ENCODE data around the gene PALD1.

- TF ChIP-seq CTCF (IDR thresholded peaks at IDR 0.05) (no peak), POLR2AphosphoS5 (IDR thresholded peaks at IDR 0.05) (no peak), EP300 (IDR thresholded peaks at IDR 0.05) (no peak)
Measured at GRCh38 chr10:70538731-70539338, 60.3 kb downstream of the PALD1 start.

Data from sigmoid colon (tissue), 4 donors.